ENCODE measurements around the gene GGA1. TPM values are rescaled to one million over a fixed set of nuclear protein-coding genes. Genes with fewer than 3 reads are reported as not detected.

Gene GGA1
- total RNA-seq, 6 donors from 2014 or later, result 52.4 to 226 (median 68.3) TPM

DNA sequence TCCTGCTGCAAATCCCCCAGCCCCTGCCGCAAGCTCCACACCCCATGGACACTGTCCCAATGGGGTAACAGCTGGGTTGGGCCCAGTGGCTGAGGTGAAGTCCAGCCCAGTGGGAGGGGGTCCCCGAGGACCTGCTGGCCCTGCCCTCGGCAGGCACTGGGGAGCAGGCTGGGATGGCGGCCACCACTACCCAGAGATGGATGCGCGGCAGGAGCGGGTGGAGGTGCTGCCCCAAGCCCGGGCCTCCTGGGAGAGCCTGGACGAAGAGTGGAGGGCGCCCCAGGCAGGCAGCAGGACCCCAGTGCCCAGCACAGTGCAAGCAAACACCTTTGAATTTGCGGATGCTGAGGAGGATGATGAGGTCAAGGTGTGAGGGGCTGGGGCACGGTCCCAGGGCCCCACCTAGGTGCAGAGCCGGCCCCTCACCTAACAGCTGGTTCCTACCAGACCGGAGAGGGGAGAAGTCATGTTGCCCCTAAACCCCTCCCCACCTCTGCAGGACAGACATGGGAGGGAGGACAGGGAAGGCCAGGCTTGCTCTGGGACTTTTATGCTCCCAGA, 40.1 kb upstream of the GGA1 start:
- no peak for DNase-seq
- H3K4me1 ChIP-seq, result peaks cover 56 to 69% (median 63%) of the 10 kb centered on the region in 4 donors

GRCh38 chr22:37569009-37569920, 39.4 kb upstream of the GGA1 start:
- Histone ChIP-seq H3K27ac (peak overlapping the region; percentile 49 to 83 (median 67)), H3K4me3 (no peak overlapping the region), H3K4me1 (peaks cover 49 to 65% (median 55%) of the 10 kb centered on the region in 4 donors), H3K36me3 (peaks cover 5 to 36% (median 17%) of the 10 kb centered on the region in 4 donors), H3K27me3 (no peaks in the 10 kb centered on the region), H3K9me3 (no peaks in the 10 kb centered on the region)
- 55 to 65% methylated on average over 15 to 21 of the region's 21 CpGs for WGBS, 2 donors
- ATAC-seq (ENCODE audit: low FRiP score in 2 of 2) (peak in 1 of 2 donors; percentile 37), DNase-seq (peak in 1 of 2 donors; percentile 84)
- TF ChIP-seq EP300 (IDR thresholded peaks at IDR 0.05), result peak in 3 of 4 donors; percentile 6 to 83 (median 43)
- TF ChIP-seq, protein P1, sequence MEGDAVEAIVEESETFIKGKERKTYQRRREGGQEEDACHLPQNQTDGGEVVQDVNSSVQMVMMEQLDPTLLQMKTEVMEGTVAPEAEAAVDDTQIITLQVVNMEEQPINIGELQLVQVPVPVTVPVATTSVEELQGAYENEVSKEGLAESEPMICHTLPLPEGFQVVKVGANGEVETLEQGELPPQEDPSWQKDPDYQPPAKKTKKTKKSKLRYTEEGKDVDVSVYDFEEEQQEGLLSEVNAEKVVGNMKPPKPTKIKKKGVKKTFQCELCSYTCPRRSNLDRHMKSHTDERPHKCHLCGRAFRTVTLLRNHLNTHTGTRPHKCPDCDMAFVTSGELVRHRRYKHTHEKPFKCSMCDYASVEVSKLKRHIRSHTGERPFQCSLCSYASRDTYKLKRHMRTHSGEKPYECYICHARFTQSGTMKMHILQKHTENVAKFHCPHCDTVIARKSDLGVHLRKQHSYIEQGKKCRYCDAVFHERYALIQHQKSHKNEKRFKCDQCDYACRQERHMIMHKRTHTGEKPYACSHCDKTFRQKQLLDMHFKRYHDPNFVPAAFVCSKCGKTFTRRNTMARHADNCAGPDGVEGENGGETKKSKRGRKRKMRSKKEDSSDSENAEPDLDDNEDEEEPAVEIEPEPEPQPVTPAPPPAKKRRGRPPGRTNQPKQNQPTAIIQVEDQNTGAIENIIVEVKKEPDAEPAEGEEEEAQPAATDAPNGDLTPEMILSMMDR (IDR thresholded peaks at IDR 0.05), result no peak
- peak in 1 of 4 donors; percentile 60 for TF ChIP-seq POLR2A (IDR thresholded peaks at IDR 0.05)
- TF ChIP-seq POLR2AphosphoS5 (IDR thresholded peaks at IDR 0.05), result peak in 1 of 2 donors; percentile 49

More for the DNA sequence above, 40.1 kb upstream of the GGA1 start:
- Histone ChIP-seq H3K36me3 (peaks cover 5 to 36% (median 17%) of the 10 kb centered on the region in 4 donors), H3K9me3 (no peaks in the 10 kb centered on the region), H3K27me3 (no peaks in the 10 kb centered on the region), H3K27ac (peak overlapping the region; percentile 49 to 83 (median 67)), H3K4me3 (no peak overlapping the region)
- 86 to 93% methylated on average over 3 to 14 of the region's 14 CpGs for whole genome bisulfite sequencing, 2 donors
- ATAC-seq (ENCODE audit: low FRiP score in 2 of 2), result no peak
- TF ChIP-seq, protein P1 (IDR thresholded peaks at IDR 0.05), result no peak
- TF ChIP-seq POLR2A (IDR thresholded peaks at IDR 0.05) (no peak), EP300 (IDR thresholded peaks at IDR 0.05) (no peak), POLR2AphosphoS5 (IDR thresholded peaks at IDR 0.05) (no peak)

DNA sequence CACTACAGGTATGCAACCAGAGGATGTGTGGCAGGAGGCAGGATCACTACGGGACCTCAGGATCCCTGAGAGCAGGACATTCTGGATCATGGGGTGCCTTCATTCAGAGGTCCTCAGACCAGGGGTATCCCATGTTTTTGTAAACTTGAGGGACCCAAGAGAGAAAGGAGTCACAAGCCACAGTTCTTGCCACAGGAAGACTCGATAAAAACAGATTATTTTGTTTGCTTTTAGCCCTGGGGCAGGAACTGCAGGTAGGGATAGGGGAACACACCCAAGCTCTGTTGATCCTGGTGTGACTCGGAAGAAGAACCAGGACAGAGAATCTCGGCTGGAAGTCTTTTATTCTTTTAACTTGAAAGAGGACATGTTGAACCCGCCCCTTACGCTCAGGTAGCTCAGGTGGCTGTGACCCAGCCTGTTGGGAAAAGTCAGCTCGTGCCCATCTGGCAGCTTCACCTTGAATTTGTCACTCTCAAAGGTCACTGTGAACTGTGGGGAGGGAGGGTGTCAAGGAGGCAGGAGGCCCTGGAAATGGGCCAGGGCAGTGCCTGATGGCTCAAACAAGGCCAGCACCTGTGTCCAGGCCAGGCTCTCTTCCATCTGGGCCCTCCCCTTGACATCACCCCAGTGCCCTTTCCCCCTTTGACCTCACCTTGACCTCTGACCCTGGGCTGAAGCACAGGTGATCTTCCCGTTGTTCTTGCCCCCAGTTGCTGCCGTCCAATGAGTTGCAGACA, 38.5 kb upstream of the GGA1 start:
- Histone ChIP-seq H3K27ac (peak overlapping the region; percentile 49 to 83 (median 67)), H3K36me3 (peaks cover 5 to 36% (median 17%) of the 10 kb centered on the region in 4 donors), H3K9me3 (no peaks in the 10 kb centered on the region), H3K4me3 (no peak overlapping the region), H3K4me1 (peaks cover 46 to 65% (median 47%) of the 10 kb centered on the region in 4 donors), H3K27me3 (no peaks in the 10 kb centered on the region)
- TF ChIP-seq POLR2AphosphoS5 (IDR thresholded peaks at IDR 0.05) (peak in 1 of 2 donors; percentile 38), POLR2A (IDR thresholded peaks at IDR 0.05) (peak in 1 of 4 donors; percentile 5)
- TF ChIP-seq, protein P1 (IDR thresholded peaks at IDR 0.05), result no peak
- 53 to 66% methylated on average over 9 of the region's 9 CpGs for WGBS, 2 donors
- peak in 1 of 2 donors; percentile 82 for DNase-seq
- no peak for ATAC-seq (ENCODE audit: low FRiP score in 2 of 2)

GRCh38 chr22:37570661-37570976, 38.0 kb upstream of the GGA1 start:
- peak in 1 of 2 donors; percentile 0 for TF ChIP-seq POLR2AphosphoS5 (IDR thresholded peaks at IDR 0.05)
- no peak for TF ChIP-seq POLR2A (IDR thresholded peaks at IDR 0.05)
- TF ChIP-seq EP300 (IDR thresholded peaks at IDR 0.05), result no peak
- TF ChIP-seq, protein P1 (IDR thresholded peaks at IDR 0.05), result no peak
- ATAC-seq (ENCODE audit: low FRiP score in 2 of 2) (no peak), DNase-seq (no peak)
- H3K9me3 ChIP-seq, result no peaks in the 10 kb centered on the region
- H3K4me1 ChIP-seq, result peaks cover 41 to 63% (median 44%) of the 10 kb centered on the region in 4 donors
- H3K4me3 ChIP-seq, result no peak overlapping the region
- H3K27ac ChIP-seq, result peak overlapping the region in 3 of 4 donors; percentile 49 to 83 (median 81)
- H3K36me3 ChIP-seq, result peaks cover 5 to 36% (median 17%) of the 10 kb centered on the region in 4 donors
- H3K27me3 ChIP-seq, result no peaks in the 10 kb centered on the region
- 84% methylated on average over 4 of the region's 4 CpGs for WGBS, 2 donors

Measured in upper lobe of left lung (tissue), 6 donors.